Measurements from ENCODE around the gene SYPL2. TPM values are rescaled to one million over a fixed set of nuclear protein-coding genes. Genes with fewer than 3 reads are reported as not detected.
A peak's percentile ranks its signal among the peaks of the same experiment; 100 is the strongest.

The SYPL2 gene
- total RNA-seq, 1 donor from 2014 or later: 0.42 TPM

GRCh38 chr1:109522026-109522425 is 55.7 kb downstream of the SYPL2 start:
- H3K27ac Mint-ChIP-seq (ENCODE audit: unreplicated experiment): peak overlapping the region; percentile 12
- no peak for DNase-seq
- H3K36me3 Mint-ChIP-seq (ENCODE audit: unreplicated experiment): peaks cover 7% of the 10 kb centered on the region
- peaks cover 11% of the 10 kb centered on the region for H3K9me3 Mint-ChIP-seq (ENCODE audit: unreplicated experiment)
- peaks cover 34% of the 10 kb centered on the region for H3K4me1 Mint-ChIP-seq (ENCODE audit: low read depth, unreplicated experiment)
- H3K4me3 Mint-ChIP-seq (ENCODE audit: unreplicated experiment): no peak overlapping the region
- no peak for TF ChIP-seq CTCF (IDR thresholded peaks at IDR 0.05; ENCODE audit: partially characterized antibody, unreplicated experiment)
- H3K27me3 Mint-ChIP-seq (ENCODE audit: unreplicated experiment): peaks cover 9% of the 10 kb centered on the region

- Mint-ChIP-seq H3K27ac (ENCODE audit: unreplicated experiment) (no peak overlapping the region), H3K27me3 (ENCODE audit: unreplicated experiment) (peaks cover 21% of the 10 kb centered on the region), H3K4me3 (ENCODE audit: unreplicated experiment) (no peak overlapping the region), H3K4me1 (ENCODE audit: low read depth, unreplicated experiment) (peaks cover 45% of the 10 kb centered on the region), H3K9me3 (ENCODE audit: unreplicated experiment) (peaks cover 25% of the 10 kb centered on the region), H3K36me3 (ENCODE audit: unreplicated experiment) (peaks cover 7% of the 10 kb centered on the region)
- DNase-seq: no peak
- no peak for TF ChIP-seq CTCF (IDR thresholded peaks at IDR 0.05; ENCODE audit: partially characterized antibody, unreplicated experiment)
Observed at GRCh38 chr1:109523706-109524105, 57.4 kb downstream of the SYPL2 start.

- DNase-seq: peak; percentile 48
- Mint-ChIP-seq H3K36me3 (ENCODE audit: unreplicated experiment) (peaks cover 7% of the 10 kb centered on the region), H3K4me3 (ENCODE audit: unreplicated experiment) (peak overlapping the region; percentile 61), H3K9me3 (ENCODE audit: unreplicated experiment) (peaks cover 37% of the 10 kb centered on the region), H3K4me1 (ENCODE audit: low read depth, unreplicated experiment) (peaks cover 59% of the 10 kb centered on the region), H3K27me3 (ENCODE audit: unreplicated experiment) (peaks cover 31% of the 10 kb centered on the region), H3K27ac (ENCODE audit: unreplicated experiment) (peak overlapping the region; percentile 87)
- no peak for TF ChIP-seq CTCF (IDR thresholded peaks at IDR 0.05; ENCODE audit: partially characterized antibody, unreplicated experiment)
Observed at GRCh38 chr1:109527098-109527811, 60.9 kb downstream of the SYPL2 start.

- no peak for TF ChIP-seq CTCF (IDR thresholded peaks at IDR 0.05; ENCODE audit: partially characterized antibody, unreplicated experiment)
- Mint-ChIP-seq H3K4me3 (ENCODE audit: unreplicated experiment) (peak overlapping the region; percentile 61), H3K27ac (ENCODE audit: unreplicated experiment) (peak overlapping the region; percentile 97)
Observed at GRCh38 chr1:109527846-109528695, 61.7 kb downstream of the SYPL2 start.

More at GRCh38 chr1:109527846-109528695, 61.7 kb downstream of the SYPL2 start:
- H3K9me3 Mint-ChIP-seq (ENCODE audit: unreplicated experiment): peaks cover 37% of the 10 kb centered on the region
- DNase-seq: peak; percentile 22
- H3K4me1 Mint-ChIP-seq (ENCODE audit: low read depth, unreplicated experiment): peaks cover 64% of the 10 kb centered on the region
- H3K36me3 Mint-ChIP-seq (ENCODE audit: unreplicated experiment): peaks cover 7% of the 10 kb centered on the region
- peaks cover 35% of the 10 kb centered on the region for H3K27me3 Mint-ChIP-seq (ENCODE audit: unreplicated experiment)

Measured in glutamatergic neuron (in vitro differentiated cells).